Naive B cell (primary cell): ENCODE data around the gene CTAG1B. TPM values are rescaled to one million over a fixed set of nuclear protein-coding genes. Genes with fewer than 3 reads are reported as not detected.
"Not testable (repeated sequence)": the region's sequence is repeated elsewhere in the genome, so short reads cannot be mapped to it uniquely, and the experiment has no call there.

Source experiments
- ATAC-seq, 2 donors: fragments of 150-1000 bp; cut with Tn5 transposase; 2 replicates each; pipeline ENCODE4 v1.10.0; 2021; ENCODE audit warnings: low read depth in 2 of 2, mild to moderate bottlenecking in 2 of 2, moderate library complexity in 2 of 2
- DNase-seq: peaks from one replicate; pipeline ENCODE4 v3.0.0; 2022
- H3K27ac Mint-ChIP-seq, 6 donors: one replicate each; pipeline ENCODE4 v1.8.0; 2020 to 2022; ENCODE audit warnings: mild to moderate bottlenecking in 6 of 6, mixed read lengths in 6 of 6, moderate library complexity in 5 of 6, inconsistent platforms in 2 of 6
- H3K27me3 Mint-ChIP-seq, 3 donors: one replicate each; pipeline ENCODE4 v1.8.0; 2021 to 2022; ENCODE audit warnings: mixed read lengths in 3 of 3, mild to moderate bottlenecking in 1 of 3
- H3K36me3 Mint-ChIP-seq, 2 donors: one replicate each; pipeline ENCODE4 v1.8.0; 2020 to 2022; ENCODE audit warnings: mixed read lengths in 2 of 2, inconsistent platforms in 1 of 2, mild to moderate bottlenecking in 1 of 2
- H3K4me1 Mint-ChIP-seq, 3 donors: one replicate each; pipeline ENCODE4 v1.8.0; 2020 to 2022; ENCODE audit warnings: mixed read lengths in 3 of 3, inconsistent platforms in 1 of 3, mild to moderate bottlenecking in 1 of 3, moderate library complexity in 1 of 3
- H3K4me3 Mint-ChIP-seq, 8 donors: one replicate each; pipeline ENCODE4 v1.8.0; 2020 to 2022; ENCODE audit warnings: mild to moderate bottlenecking in 8 of 8, mixed read lengths in 8 of 8, moderate library complexity in 8 of 8, inconsistent platforms in 2 of 8
- H3K9me3 Mint-ChIP-seq, 7 donors: one replicate each; pipeline ENCODE4 v1.8.0; 2020 to 2022; ENCODE audit warnings: mixed read lengths in 7 of 7, mild to moderate bottlenecking in 5 of 7, inconsistent platforms in 2 of 7, moderate library complexity in 1 of 7
- polyA plus RNA-seq, 6 donors: library from polyadenylated mRNA; unstranded; fragments of 300-500 nt; fragmentation: Illumina TruSeq; gene quantifications; one replicate each; pipeline ENCODE4 v1.2.3, GENCODE V29; 2021; ENCODE audit warnings: low read depth in 6 of 6

CTAG1B gene
- polyA plus RNA-seq, 6 donors from 2014 or later: not detected

DNA sequence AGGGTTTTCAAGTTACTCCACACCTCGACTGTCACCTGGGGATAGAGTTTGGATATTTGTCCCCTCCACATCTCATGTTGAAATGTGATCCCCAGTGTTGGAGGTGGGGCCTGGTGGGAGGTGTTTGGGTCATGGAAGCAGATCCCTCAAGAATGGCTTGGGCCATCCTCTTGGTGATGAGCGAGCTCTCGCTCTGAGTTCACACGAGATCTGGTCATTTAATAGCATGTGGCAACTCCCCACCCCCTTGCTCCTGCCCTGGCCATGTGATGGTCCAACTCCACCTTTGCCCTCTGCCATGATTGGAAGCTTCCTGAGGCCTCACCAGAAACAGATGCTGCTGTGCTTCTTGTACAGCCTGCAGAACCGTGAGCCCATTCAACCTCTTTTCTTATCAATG, 25.9 kb downstream of the CTAG1B start:
- ATAC-seq (no peak), DNase-seq (no peak)
- no peak overlapping the region for H3K4me3 Mint-ChIP-seq
- peaks cover 0 to 13% (median 2%) of the 10 kb centered on the region in 7 donors for H3K9me3 Mint-ChIP-seq
- peaks cover 0 to 14% of the 10 kb centered on the region in 2 donors for H3K36me3 Mint-ChIP-seq
- H3K4me1 Mint-ChIP-seq: no peaks in the 10 kb centered on the region
- no peak overlapping the region for H3K27ac Mint-ChIP-seq
- peaks cover 4 to 16% (median 12%) of the 10 kb centered on the region in 3 donors for H3K27me3 Mint-ChIP-seq

DNA sequence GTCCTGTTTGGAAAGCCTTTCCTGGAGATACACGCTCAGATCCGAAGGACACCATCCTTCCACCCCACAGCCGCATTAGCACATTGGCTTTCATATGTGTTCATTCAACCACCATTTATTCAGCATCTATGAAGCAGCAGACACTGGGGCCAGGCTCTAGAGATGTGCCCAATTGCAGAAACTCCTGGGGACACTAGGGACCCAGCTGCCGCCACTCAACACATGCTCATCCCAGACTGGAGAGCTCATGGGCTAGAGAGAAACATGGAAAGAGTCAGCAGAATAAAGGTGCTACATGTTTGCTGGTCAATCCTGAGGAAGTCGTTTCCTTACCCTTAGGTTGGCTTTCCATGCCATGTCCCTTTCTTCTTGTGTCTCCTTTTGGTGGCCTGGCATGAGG, 26.6 kb downstream of the CTAG1B start:
- no peak for ATAC-seq
- Mint-ChIP-seq H3K36me3 (peaks cover 0 to 14% of the 10 kb centered on the region in 2 donors), H3K9me3 (peaks cover 0 to 10% (median 2%) of the 10 kb centered on the region in 7 donors), H3K4me3 (no peak overlapping the region), H3K27ac (no peak overlapping the region), H3K27me3 (peaks cover 0 to 16% (median 12%) of the 10 kb centered on the region in 3 donors), H3K4me1 (no peaks in the 10 kb centered on the region)
- DNase-seq: no peak

DNA sequence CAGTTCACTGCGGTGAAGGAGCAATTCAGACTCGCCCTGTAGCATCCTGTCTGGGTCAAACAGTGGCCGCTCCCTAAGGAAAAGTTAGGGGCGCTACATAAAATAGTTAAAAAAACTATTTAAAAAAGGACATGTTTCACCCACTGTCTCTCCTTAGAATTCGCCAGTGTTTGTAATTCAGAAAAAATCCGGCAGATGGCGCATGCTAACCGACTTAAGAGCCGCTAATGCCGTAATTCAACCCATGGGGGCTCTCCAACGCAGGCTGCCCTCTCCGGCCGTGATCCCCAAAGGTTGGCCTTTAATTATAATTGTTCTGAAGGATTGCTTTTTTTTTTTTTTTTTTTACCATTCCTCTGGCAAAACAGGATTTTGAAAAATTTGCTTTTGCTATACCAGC, 28.7 kb downstream of the CTAG1B start:
- Mint-ChIP-seq H3K9me3 (peaks cover 0 to 10% (median 2%) of the 10 kb centered on the region in 7 donors), H3K36me3 (peaks cover 0 to 14% of the 10 kb centered on the region in 2 donors), H3K27me3 (peaks cover 0 to 16% (median 8%) of the 10 kb centered on the region in 3 donors)
- not testable (repeated sequence) for H3K27ac Mint-ChIP-seq, H3K4me3 Mint-ChIP-seq, DNase-seq, H3K4me1 Mint-ChIP-seq, ATAC-seq

DNA sequence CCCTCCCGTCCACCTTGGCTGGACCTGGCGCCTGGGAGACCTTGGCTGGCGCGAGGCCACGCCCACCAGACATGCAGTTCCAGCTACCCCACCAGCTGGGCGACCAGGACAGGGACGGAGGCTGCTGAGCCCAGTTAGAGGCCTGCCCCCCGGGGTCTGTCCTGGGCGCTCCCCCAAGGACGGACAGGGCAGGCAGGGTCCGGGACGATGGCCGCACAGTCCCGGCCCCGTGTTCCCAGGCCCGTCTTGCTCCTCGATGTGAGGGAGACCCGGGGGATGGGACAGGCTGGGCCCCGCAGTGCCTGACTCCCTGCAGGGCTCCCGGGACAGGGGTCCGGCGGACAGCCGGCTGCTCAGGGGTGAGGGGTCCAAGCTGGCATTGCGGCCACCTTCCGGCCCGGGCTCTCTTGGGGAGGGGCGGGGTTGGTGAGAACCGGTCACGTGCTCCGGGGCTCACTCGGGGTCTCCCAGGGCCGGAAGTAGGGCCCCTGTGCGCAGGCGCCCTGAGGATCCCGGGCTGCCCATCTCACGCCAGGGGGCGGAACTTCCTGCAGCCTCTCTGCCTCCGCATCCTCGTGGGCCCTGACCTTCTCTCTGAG, 34.4 kb downstream of the CTAG1B start, which contains the start of gene CTAG1A:
Gene CTAG1A, plus strand, starts transcription at position 549 of the 599 bp plus-strand sequence. CDS start 74 bp downstream, outside the sequence.
- not testable (repeated sequence) for H3K27me3 Mint-ChIP-seq, H3K4me1 Mint-ChIP-seq, ATAC-seq, H3K9me3 Mint-ChIP-seq, H3K36me3 Mint-ChIP-seq, H3K27ac Mint-ChIP-seq, H3K4me3 Mint-ChIP-seq, DNase-seq

DNA sequence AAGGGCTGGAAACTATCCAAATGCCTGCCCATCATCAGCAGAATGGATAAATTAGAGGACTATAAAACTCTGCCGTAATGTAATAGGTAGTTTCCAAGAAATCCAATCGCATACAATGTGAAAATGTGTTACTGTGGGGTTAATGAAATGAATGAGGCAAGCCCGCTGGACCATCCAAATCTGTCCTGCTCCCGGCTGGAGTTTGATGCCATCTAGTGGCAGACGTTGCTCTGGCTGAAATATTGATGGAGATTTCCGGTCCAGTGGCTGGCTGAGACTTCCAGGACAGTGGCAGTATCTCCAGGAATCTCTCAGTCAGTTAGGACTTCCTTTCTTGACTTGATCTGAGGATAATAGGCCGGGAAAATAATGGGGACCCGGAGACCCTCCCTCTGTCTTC, 36.1 kb downstream of the CTAG1B start:
- H3K4me1 Mint-ChIP-seq, H3K27me3 Mint-ChIP-seq, ATAC-seq: not testable (repeated sequence)

DNA sequence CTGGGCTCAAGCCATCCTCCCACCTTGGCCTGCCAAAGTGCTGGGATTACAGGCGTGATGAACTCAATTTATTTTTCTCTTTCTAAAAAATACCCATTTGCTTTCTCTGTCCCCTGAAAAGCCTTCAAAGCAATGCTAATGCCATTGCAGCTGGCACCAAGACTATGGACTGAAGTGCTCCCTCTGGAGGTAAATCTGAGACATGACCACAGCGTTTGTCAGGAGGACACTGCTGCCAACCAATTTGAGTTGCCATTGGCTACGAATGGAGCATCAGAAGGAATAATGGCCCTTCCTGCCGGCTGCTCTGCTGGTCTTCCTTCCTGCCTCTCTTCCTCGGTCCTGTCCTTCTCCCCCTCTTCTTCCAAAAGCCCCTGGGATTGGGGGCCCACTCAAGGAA, 44.0 kb downstream of the CTAG1B start:
- not testable (repeated sequence) for H3K9me3 Mint-ChIP-seq, DNase-seq, H3K27ac Mint-ChIP-seq, H3K36me3 Mint-ChIP-seq, H3K27me3 Mint-ChIP-seq, H3K4me1 Mint-ChIP-seq, H3K4me3 Mint-ChIP-seq
- peak; percentile 35 to 52 for ATAC-seq

More for the DNA sequence above, 36.1 kb downstream of the CTAG1B start:
- H3K4me3 Mint-ChIP-seq, H3K36me3 Mint-ChIP-seq, H3K9me3 Mint-ChIP-seq, H3K27ac Mint-ChIP-seq, DNase-seq: not testable (repeated sequence)

DNA sequence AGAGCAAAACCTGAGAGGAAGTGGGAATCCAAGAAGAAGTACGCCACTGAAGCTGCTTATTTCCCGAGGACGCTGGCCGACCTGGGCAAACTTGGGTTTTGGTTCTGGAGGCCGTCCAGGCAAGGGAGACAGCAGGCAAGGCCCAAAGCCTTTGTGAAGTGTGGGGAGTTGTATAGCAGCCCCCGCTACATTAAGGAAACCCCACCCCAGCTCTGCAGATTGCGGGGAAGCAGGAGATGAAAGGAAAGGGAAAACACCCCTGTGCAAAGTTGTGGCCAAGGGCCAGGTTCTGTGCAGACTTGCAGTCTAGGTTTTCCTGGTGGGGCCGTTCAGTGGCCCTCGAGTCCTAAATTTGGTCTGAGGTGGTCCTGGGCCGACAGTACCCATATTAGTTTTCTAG, 46.0 kb downstream of the CTAG1B start:
- not testable (repeated sequence) for H3K27ac Mint-ChIP-seq, H3K4me1 Mint-ChIP-seq, H3K36me3 Mint-ChIP-seq, DNase-seq, H3K27me3 Mint-ChIP-seq, H3K4me3 Mint-ChIP-seq, ATAC-seq, H3K9me3 Mint-ChIP-seq

GRCh38 chrX:154570361-154570760, 48.7 kb downstream of the CTAG1B start:
- not testable (repeated sequence) for DNase-seq, H3K9me3 Mint-ChIP-seq, H3K27me3 Mint-ChIP-seq, H3K4me1 Mint-ChIP-seq, H3K4me3 Mint-ChIP-seq, H3K36me3 Mint-ChIP-seq, H3K27ac Mint-ChIP-seq, ATAC-seq

Other genes starting within 250 kb of the CTAG1B start
- gene FLNA, start 244.6 kb downstream of the CTAG1B start, polyA plus RNA-seq: 100 to 1,000 TPM in 2 of 6 donors, 10 to 100 TPM in 4; 39.6 to 269 (median 78.3) TPM
- gene EMD, start 240.0 kb downstream of the CTAG1B start, polyA plus RNA-seq: 10 to 100 TPM; 25.0 to 29.6 (median 27.2) TPM
- gene RPL10, start 220.9 kb downstream of the CTAG1B start, polyA plus RNA-seq: 1,000 to 10,000 TPM; 3,636 to 5,147 (median 4,635) TPM
- gene DNASE1L1, start 210.0 kb downstream of the CTAG1B start, polyA plus RNA-seq: 10 to 100 TPM in 5 of 6 donors, 1 to 10 TPM in 1; 9.5 to 23.1 (median 14.3) TPM
- gene TAFAZZIN, start 207.7 kb downstream of the CTAG1B start, polyA plus RNA-seq: 10 to 100 TPM; 31.6 to 50.2 (median 36.6) TPM
- 100 to 1,000 TPM in 1 of 6 donors, 10 to 100 TPM in 5; 81.8 to 173 (median 88.7) TPM for gene ATP6AP1, start 190.6 kb downstream of the CTAG1B start, polyA plus RNA-seq
- 10 to 100 TPM; 28.4 to 44.3 (median 35.5) TPM for gene GDI1, start 182.1 kb downstream of the CTAG1B start, polyA plus RNA-seq
- gene FAM50A, start 175.1 kb downstream of the CTAG1B start, polyA plus RNA-seq: 10 to 100 TPM; 23.8 to 35.2 (median 28.2) TPM
- gene PLXNA3, start 161.0 kb downstream of the CTAG1B start, polyA plus RNA-seq: 1 to 10 TPM in 3 of 6 donors, under 1 TPM in 3; 0.68 to 1.6 (median 0.99) TPM
- 10 to 100 TPM; 36.4 to 47.6 (median 40.9) TPM for gene LAGE3, start 140.0 kb downstream of the CTAG1B start, polyA plus RNA-seq
- gene UBL4A, start 132.7 kb downstream of the CTAG1B start, polyA plus RNA-seq: 10 to 100 TPM; 18.7 to 39.4 (median 33.0) TPM
- 10 to 100 TPM; 33.5 to 65.1 (median 38.0) TPM for gene SLC10A3, start 128.7 kb downstream of the CTAG1B start, polyA plus RNA-seq
- gene FAM3A, start 103.0 kb downstream of the CTAG1B start, polyA plus RNA-seq: 10 to 100 TPM; 13.4 to 24.1 (median 16.7) TPM
- 1 to 10 TPM; 3.3 to 6.1 (median 4.4) TPM for gene G6PD, start 72.4 kb downstream of the CTAG1B start, polyA plus RNA-seq
- gene IKBKG, start 71.7 kb downstream of the CTAG1B start, polyA plus RNA-seq: 10 to 100 TPM; 18.3 to 34.0 (median 26.5) TPM
- gene CTAG1A, start 34.1 kb downstream of the CTAG1B start, polyA plus RNA-seq: not detected
- not detected for gene CTAG2, start 34.3 kb upstream of the CTAG1B start, polyA plus RNA-seq
- gene GAB3, start 131.8 kb upstream of the CTAG1B start, polyA plus RNA-seq: 1 to 10 TPM; 2.4 to 4.3 (median 3.6) TPM
- 10 to 100 TPM; 28.3 to 44.6 (median 42.6) TPM for gene DKC1, start 143.6 kb upstream of the CTAG1B start, polyA plus RNA-seq
- gene MPP1, start 186.2 kb upstream of the CTAG1B start, polyA plus RNA-seq: 10 to 100 TPM in 4 of 6 donors, 1 to 10 TPM in 2; 4.6 to 15.6 (median 11.2) TPM
- gene SMIM9, start 215.4 kb upstream of the CTAG1B start, polyA plus RNA-seq: not detected